ENCODE measurements around the gene TDRD7.

Gene TDRD7

DNA sequence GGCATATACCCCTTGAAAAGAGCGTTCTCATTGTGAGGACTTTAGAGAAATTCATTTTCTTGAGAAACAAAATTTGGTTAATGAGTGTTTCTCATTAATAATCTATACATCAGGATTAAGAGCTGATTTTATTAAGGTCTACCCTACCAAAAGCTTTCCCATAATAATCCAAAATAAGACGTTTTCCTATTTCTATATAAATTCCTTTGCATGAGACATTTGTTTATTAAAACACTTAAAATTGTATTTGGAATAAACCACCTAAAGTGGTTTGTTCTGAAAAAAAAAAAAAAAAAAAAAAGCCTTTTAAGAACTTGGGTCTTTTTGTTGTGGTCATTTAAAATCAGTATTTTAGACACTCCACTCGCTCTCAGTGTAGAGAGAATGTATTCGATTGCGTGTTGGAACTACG lies 88.9 kb downstream of the TDRD7 start:
- TF ChIP-seq, protein P1, sequence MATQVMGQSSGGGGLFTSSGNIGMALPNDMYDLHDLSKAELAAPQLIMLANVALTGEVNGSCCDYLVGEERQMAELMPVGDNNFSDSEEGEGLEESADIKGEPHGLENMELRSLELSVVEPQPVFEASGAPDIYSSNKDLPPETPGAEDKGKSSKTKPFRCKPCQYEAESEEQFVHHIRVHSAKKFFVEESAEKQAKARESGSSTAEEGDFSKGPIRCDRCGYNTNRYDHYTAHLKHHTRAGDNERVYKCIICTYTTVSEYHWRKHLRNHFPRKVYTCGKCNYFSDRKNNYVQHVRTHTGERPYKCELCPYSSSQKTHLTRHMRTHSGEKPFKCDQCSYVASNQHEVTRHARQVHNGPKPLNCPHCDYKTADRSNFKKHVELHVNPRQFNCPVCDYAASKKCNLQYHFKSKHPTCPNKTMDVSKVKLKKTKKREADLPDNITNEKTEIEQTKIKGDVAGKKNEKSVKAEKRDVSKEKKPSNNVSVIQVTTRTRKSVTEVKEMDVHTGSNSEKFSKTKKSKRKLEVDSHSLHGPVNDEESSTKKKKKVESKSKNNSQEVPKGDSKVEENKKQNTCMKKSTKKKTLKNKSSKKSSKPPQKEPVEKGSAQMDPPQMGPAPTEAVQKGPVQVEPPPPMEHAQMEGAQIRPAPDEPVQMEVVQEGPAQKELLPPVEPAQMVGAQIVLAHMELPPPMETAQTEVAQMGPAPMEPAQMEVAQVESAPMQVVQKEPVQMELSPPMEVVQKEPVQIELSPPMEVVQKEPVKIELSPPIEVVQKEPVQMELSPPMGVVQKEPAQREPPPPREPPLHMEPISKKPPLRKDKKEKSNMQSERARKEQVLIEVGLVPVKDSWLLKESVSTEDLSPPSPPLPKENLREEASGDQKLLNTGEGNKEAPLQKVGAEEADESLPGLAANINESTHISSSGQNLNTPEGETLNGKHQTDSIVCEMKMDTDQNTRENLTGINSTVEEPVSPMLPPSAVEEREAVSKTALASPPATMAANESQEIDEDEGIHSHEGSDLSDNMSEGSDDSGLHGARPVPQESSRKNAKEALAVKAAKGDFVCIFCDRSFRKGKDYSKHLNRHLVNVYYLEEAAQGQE (IDR thresholded peaks at IDR 0.05; ENCODE audit: insufficient read depth in 1 of 2, low read depth in 2 of 2, low read length in 2 of 2): no peak
- TF ChIP-seq POLR2AphosphoS5 (IDR thresholded peaks at IDR 0.05; ENCODE audit: low read depth, low read length) (no peak), TAF1 (IDR thresholded peaks at IDR 0.05; ENCODE audit: borderline replicate concordance, insufficient read depth, low read length) (no peak), SIN3A (IDR thresholded peaks at IDR 0.05; ENCODE audit: borderline replicate concordance, insufficient read depth, low read length) (no peak), FOXP2 (optimal IDR thresholded peaks at IDR 0.05; ENCODE audit: borderline replicate concordance, extremely low read depth, extremely low read length, insufficient read depth) (no peak)

DNA sequence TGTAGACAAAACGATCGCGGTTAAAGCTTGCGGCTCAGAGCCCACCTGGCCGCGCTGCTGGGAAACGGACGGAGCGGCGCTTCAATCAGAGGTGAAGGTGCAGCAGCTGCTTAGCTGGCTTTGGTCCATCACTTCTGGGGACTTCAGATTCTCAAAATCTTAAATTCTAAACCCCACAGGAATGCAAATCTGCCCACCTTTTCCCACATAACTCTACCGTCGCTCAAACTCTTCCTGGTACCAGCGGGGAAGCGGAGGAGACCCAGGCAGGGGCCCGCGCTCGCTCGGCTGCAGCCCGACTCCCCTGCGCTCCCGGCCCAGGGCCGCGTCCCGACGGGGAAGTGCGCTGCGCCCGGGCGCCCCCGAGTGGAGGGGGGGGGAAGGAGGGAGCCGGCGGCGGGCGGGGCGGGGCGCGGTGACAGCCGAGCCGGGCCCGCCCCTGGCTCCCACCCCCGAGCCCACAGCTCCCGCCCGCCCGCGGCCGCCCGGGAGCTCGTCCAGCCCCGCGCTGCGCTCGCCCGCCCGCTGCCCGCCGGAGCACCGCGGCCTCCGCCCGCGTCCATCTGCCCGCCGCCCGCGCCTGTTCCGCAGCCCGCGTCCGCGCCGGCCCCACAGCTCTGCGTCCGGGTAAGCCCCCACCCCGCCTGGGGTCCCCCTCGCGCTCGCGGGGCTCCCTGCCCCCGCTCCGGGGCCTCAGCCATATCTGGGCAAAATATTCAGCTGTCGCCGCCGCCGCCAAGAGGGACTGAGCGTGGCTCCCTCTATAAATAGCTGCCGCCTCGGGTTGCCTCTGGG lies 89.5 kb downstream of the TDRD7 start, which contains the start of gene TMOD1:
TMOD1 (plus strand) TSS at position 490 of the 795 bp plus-strand sequence. CDS start 22,523 bp downstream, outside the sequence.
- no peak for TF ChIP-seq TAF1 (IDR thresholded peaks at IDR 0.05; ENCODE audit: borderline replicate concordance, insufficient read depth, low read length)
- TF ChIP-seq, protein P1 (IDR thresholded peaks at IDR 0.05; ENCODE audit: insufficient read depth in 1 of 2, low read depth in 2 of 2, low read length in 2 of 2): no peak

DNA sequence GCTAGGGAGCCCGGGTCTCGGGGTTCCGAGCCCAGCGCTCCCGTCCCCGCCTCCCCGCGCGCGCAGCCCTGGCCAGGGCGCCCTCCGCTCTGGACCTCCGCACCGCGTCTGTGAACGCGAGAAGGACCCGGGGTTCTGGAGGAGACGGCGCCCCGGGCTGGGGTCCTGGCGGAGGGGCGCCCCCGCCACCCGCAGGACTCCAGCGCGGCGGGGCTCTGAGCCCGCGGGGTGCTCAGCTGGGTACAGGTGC lies 90.0 kb downstream of the TDRD7 start:
- TF ChIP-seq SIN3A (IDR thresholded peaks at IDR 0.05; ENCODE audit: borderline replicate concordance, insufficient read depth, low read length) (no peak), POLR2AphosphoS5 (IDR thresholded peaks at IDR 0.05; ENCODE audit: low read depth, low read length) (no peak), TAF1 (IDR thresholded peaks at IDR 0.05; ENCODE audit: borderline replicate concordance, insufficient read depth, low read length) (no peak)

DNA sequence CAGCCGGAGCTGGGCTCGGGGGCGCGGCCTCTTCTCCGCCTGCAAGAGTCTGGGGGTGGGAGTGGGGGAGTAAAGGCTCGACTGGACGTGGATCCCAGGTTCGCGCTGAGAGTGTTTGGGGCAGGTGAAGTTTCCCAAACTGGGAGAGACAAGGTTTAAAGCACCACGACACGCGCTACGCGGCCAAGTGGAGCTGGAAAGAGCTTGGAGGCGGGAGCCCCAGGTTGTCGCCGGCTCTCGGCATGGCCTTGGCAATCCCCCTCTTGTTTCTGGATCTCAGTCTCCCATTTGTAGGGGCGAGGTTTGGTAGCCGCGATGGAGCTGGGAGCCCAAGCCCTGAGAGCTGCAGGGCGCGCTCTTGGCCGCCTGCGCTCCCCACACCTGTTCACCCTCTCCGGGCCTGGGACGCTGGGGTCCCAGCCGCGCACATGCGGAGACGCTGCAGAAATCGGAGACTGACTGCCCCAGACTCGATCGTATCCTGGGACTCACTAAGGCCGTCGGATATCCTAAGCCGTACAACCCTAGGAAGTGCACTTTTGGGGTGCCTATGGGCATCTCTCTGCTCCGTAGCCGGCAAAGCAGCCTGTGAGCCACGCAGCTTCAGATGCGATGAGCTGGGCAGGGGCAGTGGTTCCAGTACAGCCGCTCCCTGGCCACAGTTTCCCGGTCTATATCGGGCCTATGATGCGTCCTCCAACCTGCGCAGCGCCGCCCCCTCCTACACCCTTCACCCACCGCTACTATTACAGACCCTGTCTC lies 90.5 kb downstream of the TDRD7 start:
- no peak for TF ChIP-seq FOXP2 (optimal IDR thresholded peaks at IDR 0.05; ENCODE audit: borderline replicate concordance, extremely low read depth, extremely low read length, insufficient read depth)
- no peak for TF ChIP-seq SIN3A (IDR thresholded peaks at IDR 0.05; ENCODE audit: borderline replicate concordance, insufficient read depth, low read length)
- TF ChIP-seq, protein P1 (IDR thresholded peaks at IDR 0.05; ENCODE audit: insufficient read depth in 1 of 2, low read depth in 2 of 2, low read length in 2 of 2): no peak
- TF ChIP-seq POLR2AphosphoS5 (IDR thresholded peaks at IDR 0.05; ENCODE audit: low read depth, low read length): no peak
- no peak for TF ChIP-seq TAF1 (IDR thresholded peaks at IDR 0.05; ENCODE audit: borderline replicate concordance, insufficient read depth, low read length)

DNA sequence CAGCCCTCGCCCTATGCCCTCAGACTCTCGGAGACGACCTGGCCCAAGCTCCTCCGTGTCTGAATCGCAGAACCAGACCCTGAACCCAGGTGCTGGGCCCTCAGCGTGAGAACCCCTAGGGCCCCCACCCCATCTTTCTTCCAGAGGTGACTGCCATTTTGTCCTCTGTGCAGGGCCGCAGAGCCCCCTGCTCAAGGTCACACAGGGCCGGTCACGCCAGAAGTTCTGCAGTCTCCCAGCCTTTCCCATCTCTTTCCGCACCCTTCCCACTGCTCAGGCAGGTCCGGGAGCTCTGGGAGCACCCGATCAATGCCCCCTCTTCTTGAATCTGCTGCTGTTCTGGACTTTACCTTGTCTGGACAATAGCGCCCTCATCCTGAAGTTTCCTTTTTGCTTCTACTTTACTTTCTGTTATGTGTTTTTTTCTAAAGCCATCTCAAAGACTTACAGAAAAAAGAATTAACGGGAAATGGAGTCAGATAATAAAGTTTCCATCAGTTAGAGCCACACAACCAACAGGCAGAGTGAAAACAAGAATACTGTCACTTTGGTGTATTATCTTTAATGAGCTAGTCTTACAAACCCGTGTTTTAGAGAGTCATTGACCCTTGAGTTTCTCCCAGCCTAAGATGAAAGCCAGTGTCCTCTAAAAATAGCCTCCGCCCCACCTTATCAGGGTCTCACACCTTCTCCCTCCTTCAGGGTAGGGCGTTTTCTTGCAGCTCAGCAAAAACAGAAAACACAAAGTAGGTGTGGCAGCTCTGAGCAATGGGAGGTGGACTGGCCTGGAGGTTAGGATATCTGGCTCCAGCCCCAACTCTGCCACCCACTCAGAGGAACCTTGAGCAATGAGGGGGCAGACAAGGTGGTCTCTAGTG lies 91.3 kb downstream of the TDRD7 start:
- no peak for TF ChIP-seq FOXP2 (optimal IDR thresholded peaks at IDR 0.05; ENCODE audit: borderline replicate concordance, extremely low read depth, extremely low read length, insufficient read depth)
- TF ChIP-seq, protein P1 (IDR thresholded peaks at IDR 0.05; ENCODE audit: insufficient read depth in 1 of 2, low read depth in 2 of 2, low read length in 2 of 2): no peak
- TF ChIP-seq POLR2AphosphoS5 (IDR thresholded peaks at IDR 0.05; ENCODE audit: low read depth, low read length): no peak
